ENCODE data around the gene GASK1B. TPM values are rescaled to one million over a fixed set of nuclear protein-coding genes. Genes with fewer than 3 reads are reported as not detected.

Gene GASK1B
- total and polyA plus RNA-seq, 4 donors: 28.5 to 173 (median 89.0) TPM

Other genes with a start within 250 kb of the GASK1B start
- gene TMEM144, start 37.5 kb upstream of the GASK1B start, total RNA-seq: 10 to 100 TPM; 14.1 to 18.9 TPM
- 10 to 100 TPM in 1 of 2 donors, 1 to 10 TPM in 1; 5.2 to 10.4 TPM for gene TMEM144, start 37.5 kb upstream of the GASK1B start, polyA plus RNA-seq